Fibroblast of pulmonary artery (primary cell): Measurements from ENCODE around the gene ARHGAP22.

Source experiments
- DNase-seq: peaks from one replicate; pipeline ENCODE4 v3.0.0-alpha.2; 2010; ENCODE audit warnings: low read depth
- H3K4me3 ChIP-seq: replicated peaks from 2 replicates; pipeline ENCODE4 v1.5.1; 2011; ENCODE audit warnings: low read depth, mild to moderate bottlenecking, control low read depth, low read length, moderate library complexity
- TF ChIP-seq, protein P1 (sequence below): IDR thresholded peaks from 2 replicates; pipeline ENCODE4 v1.5.1; 2011; ENCODE audit warnings: mild to moderate bottlenecking, control low read depth, low read length, inconsistent platforms; ENCODE audit errors: missing control alignments

The ARHGAP22 gene

DNA sequence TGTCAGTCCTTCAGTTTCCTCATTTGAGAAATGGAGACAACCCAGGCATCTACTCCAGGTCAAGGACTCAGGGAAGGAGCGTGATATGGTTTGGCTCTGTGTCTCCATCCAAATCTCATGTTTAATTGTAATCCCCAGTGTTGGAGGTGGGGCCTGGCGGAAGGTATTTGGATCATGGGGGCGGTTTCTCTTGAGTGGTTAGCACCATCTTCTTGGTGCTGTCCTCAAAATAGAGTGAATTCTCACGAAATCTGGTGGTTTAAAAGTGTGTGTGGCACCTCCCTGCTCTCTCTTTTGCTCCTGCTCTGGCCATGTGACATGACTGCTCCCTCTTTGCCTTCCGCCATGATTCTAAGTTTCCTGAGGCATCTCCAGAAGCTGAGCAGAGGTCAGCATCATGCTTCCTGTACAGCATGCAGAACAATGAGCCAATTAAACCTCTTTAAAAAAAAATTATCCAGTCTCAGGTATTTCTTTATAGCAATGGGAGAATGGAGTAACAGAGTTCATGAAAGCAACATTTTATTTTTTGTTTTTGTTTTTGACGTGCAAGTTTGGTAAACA is 30.0 kb downstream of the ARHGAP22 start:
- H3K4me3 ChIP-seq = no peak overlapping the region
- TF ChIP-seq, protein P1, sequence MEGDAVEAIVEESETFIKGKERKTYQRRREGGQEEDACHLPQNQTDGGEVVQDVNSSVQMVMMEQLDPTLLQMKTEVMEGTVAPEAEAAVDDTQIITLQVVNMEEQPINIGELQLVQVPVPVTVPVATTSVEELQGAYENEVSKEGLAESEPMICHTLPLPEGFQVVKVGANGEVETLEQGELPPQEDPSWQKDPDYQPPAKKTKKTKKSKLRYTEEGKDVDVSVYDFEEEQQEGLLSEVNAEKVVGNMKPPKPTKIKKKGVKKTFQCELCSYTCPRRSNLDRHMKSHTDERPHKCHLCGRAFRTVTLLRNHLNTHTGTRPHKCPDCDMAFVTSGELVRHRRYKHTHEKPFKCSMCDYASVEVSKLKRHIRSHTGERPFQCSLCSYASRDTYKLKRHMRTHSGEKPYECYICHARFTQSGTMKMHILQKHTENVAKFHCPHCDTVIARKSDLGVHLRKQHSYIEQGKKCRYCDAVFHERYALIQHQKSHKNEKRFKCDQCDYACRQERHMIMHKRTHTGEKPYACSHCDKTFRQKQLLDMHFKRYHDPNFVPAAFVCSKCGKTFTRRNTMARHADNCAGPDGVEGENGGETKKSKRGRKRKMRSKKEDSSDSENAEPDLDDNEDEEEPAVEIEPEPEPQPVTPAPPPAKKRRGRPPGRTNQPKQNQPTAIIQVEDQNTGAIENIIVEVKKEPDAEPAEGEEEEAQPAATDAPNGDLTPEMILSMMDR = no peak
- no peak for DNase-seq

DNA sequence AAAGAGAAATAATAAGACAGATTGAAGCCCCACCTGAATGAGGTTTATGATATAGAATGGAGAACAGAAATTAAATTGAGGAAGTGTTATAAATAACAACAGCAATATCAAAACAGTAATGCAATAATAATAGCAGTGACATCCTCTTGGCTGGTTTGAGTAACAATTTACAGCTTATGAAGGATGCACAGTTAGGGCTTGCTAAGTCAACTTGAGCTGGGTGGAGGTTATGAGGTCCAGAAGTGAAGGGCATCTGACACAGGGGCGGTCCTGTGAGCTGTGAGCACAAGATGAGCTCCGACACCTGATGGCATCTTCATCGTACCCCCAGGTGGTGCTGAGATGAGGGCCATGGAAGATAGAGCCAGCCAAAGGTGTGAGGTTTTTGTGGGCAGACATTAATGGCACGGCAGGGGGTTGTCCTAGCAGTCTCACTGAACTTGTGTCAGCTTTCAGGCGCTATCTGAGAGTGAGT is 30.5 kb downstream of the ARHGAP22 start:
- H3K4me3 ChIP-seq = no peak overlapping the region
- DNase-seq = no peak
- TF ChIP-seq, protein P1 = no peak

DNA sequence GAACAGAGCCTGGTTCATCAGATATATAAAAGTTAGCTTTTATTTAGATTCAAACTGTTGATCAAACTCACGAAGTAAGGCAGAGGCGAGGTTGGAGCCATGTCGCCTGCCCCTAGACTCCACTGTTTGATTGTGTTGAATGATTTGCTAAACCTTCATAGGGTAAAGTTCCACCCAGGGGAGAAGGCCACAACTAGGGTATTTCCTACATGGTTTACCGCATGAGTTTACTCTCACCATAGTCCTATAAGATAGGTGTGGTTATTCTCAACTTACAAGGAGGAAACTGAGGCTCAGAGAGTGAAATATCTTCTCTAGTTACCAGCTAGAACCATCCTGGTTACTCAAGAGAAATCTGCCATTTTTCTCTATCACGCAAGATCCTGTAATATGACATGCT is 31.8 kb downstream of the ARHGAP22 start:
- no peak overlapping the region for H3K4me3 ChIP-seq
- DNase-seq = no peak
- TF ChIP-seq, protein P1 = no peak

DNA sequence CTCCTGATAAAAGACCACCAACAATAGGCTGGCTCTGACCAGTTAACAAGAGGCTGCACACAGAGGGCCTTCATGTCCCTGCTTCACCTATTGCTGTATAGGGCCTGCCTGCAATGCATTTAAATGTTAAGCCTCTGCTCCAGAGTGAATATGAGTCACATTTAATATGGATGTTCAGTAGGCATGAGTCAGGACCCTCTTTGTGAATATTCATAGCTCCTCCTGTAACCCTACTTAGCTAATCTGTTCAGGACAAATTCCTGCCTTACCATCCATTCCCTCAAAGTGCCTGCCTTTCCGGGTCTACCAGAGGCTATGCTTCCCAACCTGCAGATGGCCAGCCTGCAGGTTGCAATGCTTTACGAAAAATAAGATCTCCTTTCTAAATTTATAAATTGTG is 32.5 kb downstream of the ARHGAP22 start:
- peak; percentile 42 for DNase-seq
- no peak overlapping the region for H3K4me3 ChIP-seq
- TF ChIP-seq, protein P1 = no peak

DNA sequence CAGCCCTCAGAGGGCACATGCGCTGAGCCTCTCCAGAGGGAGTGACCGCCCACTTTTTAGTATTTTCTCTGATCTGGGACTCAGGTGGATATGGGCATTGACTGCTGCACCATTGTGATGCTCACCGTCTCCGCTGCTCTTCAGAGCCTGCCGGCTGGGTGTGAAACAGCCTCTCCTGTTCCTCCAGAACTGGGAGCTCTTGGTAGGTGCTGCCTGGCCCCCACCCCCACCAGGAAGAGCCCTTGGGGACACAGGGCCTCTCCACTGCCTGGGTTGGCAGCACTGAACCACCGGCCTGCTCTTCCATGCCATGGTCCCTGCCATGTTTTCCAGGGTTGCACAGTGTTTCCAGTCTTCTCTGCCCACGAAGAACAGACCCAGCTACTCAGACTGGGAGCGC is 36.3 kb downstream of the ARHGAP22 start:
- DNase-seq = no peak
- H3K4me3 ChIP-seq = no peak overlapping the region
- TF ChIP-seq, protein P1 = no peak

DNA sequence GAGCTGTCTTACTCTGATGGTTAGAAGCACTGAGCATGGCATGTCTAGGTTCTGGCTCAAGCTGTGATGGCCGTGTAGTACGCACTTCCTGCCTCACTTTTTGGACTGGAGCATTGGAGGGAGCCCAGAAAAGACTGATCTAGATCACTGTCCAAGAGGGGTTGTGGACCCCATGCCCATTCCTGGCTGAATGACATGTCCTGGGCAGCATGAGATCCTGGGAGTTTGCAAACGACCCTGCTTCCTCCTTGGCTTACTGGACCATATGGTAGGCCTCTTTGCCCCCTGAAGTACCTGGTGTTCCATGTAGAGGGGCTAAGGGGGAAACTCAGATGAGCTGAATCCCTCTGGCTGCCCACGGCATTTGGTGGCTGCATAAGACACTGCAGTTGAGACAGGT is 36.7 kb downstream of the ARHGAP22 start:
- no peak overlapping the region for H3K4me3 ChIP-seq
- no peak for DNase-seq
- TF ChIP-seq, protein P1 = no peak

DNA sequence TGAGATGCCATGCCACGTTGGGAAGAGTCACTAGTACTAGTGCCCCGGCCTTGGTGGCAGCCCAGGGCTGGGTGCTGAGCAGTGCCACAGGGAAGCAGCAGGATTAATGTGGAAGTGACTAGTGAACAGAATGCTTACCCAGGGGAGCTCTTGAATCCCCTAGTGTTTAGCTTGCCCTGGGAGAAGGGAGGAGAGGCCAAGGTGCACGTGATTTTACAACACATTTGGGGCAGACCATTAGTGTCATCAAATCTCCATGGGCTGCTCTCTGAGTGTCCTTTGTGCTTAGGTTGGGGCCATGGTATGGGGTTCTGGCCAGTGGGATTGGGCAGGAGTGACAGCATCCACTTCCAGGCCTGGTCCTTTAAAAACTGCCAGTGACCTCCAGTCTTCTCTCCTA is 37.5 kb downstream of the ARHGAP22 start:
- TF ChIP-seq, protein P1 = no peak
- H3K4me3 ChIP-seq = no peak overlapping the region
- DNase-seq = no peak
